Esophagus (tissue), 2 donors: ENCODE measurements around the gene RPS28. TPM values are rescaled to one million over a fixed set of nuclear protein-coding genes. Genes with fewer than 3 reads are reported as not detected.
A peak's percentile ranks its signal among the peaks of the same experiment; 100 is the strongest.

Experiments used
- H3K27ac ChIP-seq, 2 donors: one replicate each; pipeline ENCODE4 v1.5.1; 2013; ENCODE audit warnings: low read depth in 2 of 2, mild to moderate bottlenecking in 2 of 2, inconsistent platforms in 1 of 2, low read length in 1 of 2, moderate library complexity in 1 of 2
- H3K27me3 ChIP-seq, 2 donors: one replicate each; pipeline ENCODE4 v1.6.1; 2013; ENCODE audit warnings: low read length in 2 of 2, control low read depth in 1 of 2, mild to moderate bottlenecking in 1 of 2; ENCODE audit not compliant: insufficient read depth in 2 of 2, control insufficient read depth in 1 of 2
- H3K36me3 ChIP-seq, 2 donors: one replicate each; pipeline ENCODE4 v1.6.1; 2013; ENCODE audit warnings: low read length in 1 of 2; ENCODE audit not compliant: control insufficient read depth in 2 of 2, insufficient read depth in 2 of 2
- H3K4me1 ChIP-seq, 2 donors: one replicate each; pipeline ENCODE4 v1.6.1; 2013; ENCODE audit warnings: low read length in 1 of 2; ENCODE audit not compliant: control insufficient read depth in 2 of 2, insufficient read depth in 2 of 2
- H3K4me3 ChIP-seq, 2 donors: one replicate each; pipeline ENCODE4 v1.5.1; 2013; ENCODE audit warnings: low read length in 2 of 2, mild to moderate bottlenecking in 2 of 2, low read depth in 1 of 2, moderate library complexity in 1 of 2
- H3K9me3 ChIP-seq, 2 donors: one replicate each; pipeline ENCODE4 v1.6.1; 2013; ENCODE audit warnings: mild to moderate bottlenecking in 2 of 2, low read depth in 1 of 2, low read length in 1 of 2, moderate library complexity in 1 of 2; ENCODE audit not compliant: control insufficient read depth in 2 of 2, insufficient read depth in 1 of 2
- WGBS, 2 donors: extraction: QIAGEN DNeasy Blood & Tissue Kit; methylation state at CpG; one replicate each; pipeline ENCODE4 v1.1.7; 2013; 5-methylcytosine and 5-hydroxymethylcytosine counted together
- polyA plus RNA-seq, 2 donors: library from polyadenylated mRNA; stranded (reverse); fragments of 200-250 nt; gene quantifications; one replicate each; pipeline ENCODE4 v1.2.3, GENCODE V29; 2013
- donor health status: healthy with polysubstance abuse.
- donor health status: Bipolar disorder and iron deficiency.

Gene RPS28
- polyA plus RNA-seq, 2 donors = 725 to 804 TPM

GRCh38 chr19:8332976-8333766, 11.9 kb downstream of the RPS28 start:
- no peak overlapping the region for H3K27ac ChIP-seq
- no peaks in the 10 kb centered on the region for H3K9me3 ChIP-seq
- peaks cover 5 to 14% of the 10 kb centered on the region in 2 donors for H3K4me1 ChIP-seq
- H3K4me3 ChIP-seq = no peak overlapping the region
- peaks cover 0 to 8% of the 10 kb centered on the region in 2 donors for H3K27me3 ChIP-seq
- WGBS, 2 donors = 20 to 23% methylated on average over 52 of the region's 52 CpGs
- no peaks in the 10 kb centered on the region for H3K36me3 ChIP-seq

GRCh38 chr19:8333767-8334457, 12.6 kb downstream of the RPS28 start:
- peaks cover 5 to 14% of the 10 kb centered on the region in 2 donors for H3K4me1 ChIP-seq
- H3K27me3 ChIP-seq = peaks cover 0 to 8% of the 10 kb centered on the region in 2 donors
- no peak overlapping the region for H3K27ac ChIP-seq
- no peaks in the 10 kb centered on the region for H3K9me3 ChIP-seq
- 20 to 27% methylated on average over 48 of the region's 48 CpGs for WGBS, 2 donors
- H3K4me3 ChIP-seq = peak overlapping the region in 1 of 2 donors; percentile 2
- no peaks in the 10 kb centered on the region for H3K36me3 ChIP-seq

- H3K4me3 ChIP-seq = peak overlapping the region; percentile 41 to 49
Measured at GRCh38 chr19:8334458-8335342, 13.4 kb downstream of the RPS28 start.

GRCh38 chr19:8335343-8336071, 14.2 kb downstream of the RPS28 start:
- Histone ChIP-seq H3K4me3 (peak overlapping the region; percentile 41 to 49), H3K9me3 (no peaks in the 10 kb centered on the region), H3K36me3 (no peaks in the 10 kb centered on the region), H3K4me1 (peaks cover 5 to 17% of the 10 kb centered on the region in 2 donors), H3K27ac (peak overlapping the region in 1 of 2 donors; percentile 13), H3K27me3 (peaks cover 0 to 8% of the 10 kb centered on the region in 2 donors)
- WGBS, 2 donors = 9 to 12% methylated on average over 69 to 79 of the region's 79 CpGs

More at GRCh38 chr19:8334458-8335342, 13.4 kb downstream of the RPS28 start:
- 13 to 15% methylated on average over 101 to 117 of the region's 117 CpGs for WGBS, 2 donors
- Histone ChIP-seq H3K27me3 (peaks cover 0 to 8% of the 10 kb centered on the region in 2 donors), H3K36me3 (no peaks in the 10 kb centered on the region), H3K9me3 (no peaks in the 10 kb centered on the region), H3K4me1 (peaks cover 5 to 14% of the 10 kb centered on the region in 2 donors), H3K27ac (no peak overlapping the region)

- WGBS, 2 donors = 27 to 36% methylated on average over 27 of the region's 27 CpGs
Measured at GRCh38 chr19:8336072-8336569, 14.8 kb downstream of the RPS28 start.

GRCh38 chr19:8336660-8337059, 15.4 kb downstream of the RPS28 start:
- peaks cover 0 to 8% of the 10 kb centered on the region in 2 donors for H3K27me3 ChIP-seq

More at GRCh38 chr19:8336072-8336569, 14.8 kb downstream of the RPS28 start:
- H3K4me3 ChIP-seq = no peak overlapping the region
- peaks cover 5 to 19% of the 10 kb centered on the region in 2 donors for H3K4me1 ChIP-seq
- no peaks in the 10 kb centered on the region for H3K36me3 ChIP-seq
- H3K27ac ChIP-seq = no peak overlapping the region
- no peaks in the 10 kb centered on the region for H3K9me3 ChIP-seq
- peaks cover 0 to 8% of the 10 kb centered on the region in 2 donors for H3K27me3 ChIP-seq

GRCh38 chr19:8337728-8338127, 16.4 kb downstream of the RPS28 start:
- peak overlapping the region in 1 of 2 donors; percentile 26 for H3K27ac ChIP-seq
- H3K36me3 ChIP-seq = no peaks in the 10 kb centered on the region
- H3K9me3 ChIP-seq = no peaks in the 10 kb centered on the region
- WGBS, 2 donors = 66 to 71% methylated on average over 7 of the region's 7 CpGs
- H3K27me3 ChIP-seq = peaks cover 0 to 8% of the 10 kb centered on the region in 2 donors
- H3K4me1 ChIP-seq = peaks cover 5 to 20% of the 10 kb centered on the region in 2 donors
- H3K4me3 ChIP-seq = no peak overlapping the region

More at GRCh38 chr19:8336660-8337059, 15.4 kb downstream of the RPS28 start:
- H3K4me3 ChIP-seq = no peak overlapping the region
- H3K36me3 ChIP-seq = no peaks in the 10 kb centered on the region
- 62 to 66% methylated on average over 7 to 8 of the region's 8 CpGs for WGBS, 2 donors
- H3K9me3 ChIP-seq = no peaks in the 10 kb centered on the region
- H3K27ac ChIP-seq = no peak overlapping the region
- H3K4me1 ChIP-seq = peaks cover 5 to 19% of the 10 kb centered on the region in 2 donors

- 61 to 63% methylated on average over 6 of the region's 6 CpGs for WGBS, 2 donors
- H3K27ac ChIP-seq = no peak overlapping the region
- no peaks in the 10 kb centered on the region for H3K36me3 ChIP-seq
Measured at GRCh38 chr19:8338835-8339234, 17.5 kb downstream of the RPS28 start.

More at GRCh38 chr19:8338835-8339234, 17.5 kb downstream of the RPS28 start:
- H3K27me3 ChIP-seq = peaks cover 0 to 5% of the 10 kb centered on the region in 2 donors
- peaks cover 2 to 23% of the 10 kb centered on the region in 2 donors for H3K4me1 ChIP-seq
- H3K4me3 ChIP-seq = no peak overlapping the region
- no peaks in the 10 kb centered on the region for H3K9me3 ChIP-seq
